SK-N-MC (cell line): ENCODE results near the gene TBC1D22A.

ENCODE experiments used
- EZH2 ChIP-seq: fragments of 200-600 bp; sonication (generic); IDR thresholded peaks from one replicate; pipeline ENCODE4 v1.6.1; 2017; ENCODE audit warnings: antibody characterized with exemption
- POLR2AphosphoS5 ChIP-seq: IDR thresholded peaks from 2 replicates; pipeline ENCODE4 v1.6.1; 2012; ENCODE audit warnings: mild to moderate bottlenecking, low read depth, low read length, borderline replicate concordance

- no peak for TF ChIP-seq POLR2AphosphoS5
- no peak for TF ChIP-seq EZH2
Observed at GRCh38 chr22:46756097-46756496, 6.4 kb upstream of the TBC1D22A start.
